Islet of Langerhans (tissue), 1 donor: Measurements from ENCODE around the gene TCERG1L.

Source experiments
- FAIRE-seq: peaks from one replicate; lab custom pipeline; 2011; peaks lifted over from hg19 to GRCh38; lab: Jason Lieb, UNC

Gene TCERG1L

GRCh38 chr10:131226446-131227162 lies 84.9 kb downstream of the TCERG1L start:
- no peak for FAIRE-seq

- FAIRE-seq: no peak
These were observed 87.4 kb downstream of the TCERG1L start for GRCh38 chr10:131224106-131224505.

GRCh38 chr10:131223422-131223821 lies 88.1 kb downstream of the TCERG1L start:
- FAIRE-seq: no peak

- FAIRE-seq: no peak
These were observed 88.5 kb downstream of the TCERG1L start for GRCh38 chr10:131222986-131223385.

GRCh38 chr10:131221632-131222277 lies 89.8 kb downstream of the TCERG1L start:
- FAIRE-seq: no peak

- no peak for FAIRE-seq
These were observed 90.8 kb downstream of the TCERG1L start for GRCh38 chr10:131220601-131221171.

GRCh38 chr10:131219955-131220489 lies 91.5 kb downstream of the TCERG1L start:
- FAIRE-seq: no peak

- no peak for FAIRE-seq
These were observed 92.0 kb downstream of the TCERG1L start for GRCh38 chr10:131219584-131219886.

GRCh38 chr10:131218811-131219583 lies 92.5 kb downstream of the TCERG1L start:
- no peak for FAIRE-seq

GRCh38 chr10:131216681-131217230 lies 94.8 kb downstream of the TCERG1L start:
- FAIRE-seq: no peak

- FAIRE-seq: no peak
These were observed 95.7 kb downstream of the TCERG1L start for GRCh38 chr10:131215776-131216175.

- FAIRE-seq: no peak
These were observed 96.8 kb downstream of the TCERG1L start for GRCh38 chr10:131214521-131215244.

- FAIRE-seq: no peak
These were observed 97.6 kb downstream of the TCERG1L start for GRCh38 chr10:131213741-131214505.

GRCh38 chr10:131212763-131213325 lies 98.7 kb downstream of the TCERG1L start:
- no peak for FAIRE-seq

- no peak for FAIRE-seq
These were observed 99.4 kb downstream of the TCERG1L start for GRCh38 chr10:131211965-131212619.

GRCh38 chr10:131211559-131211958 lies 100.0 kb downstream of the TCERG1L start:
- FAIRE-seq: peak; percentile 69

GRCh38 chr10:131211146-131211545 lies 100.4 kb downstream of the TCERG1L start:
- no peak for FAIRE-seq

GRCh38 chr10:131210181-131210580 lies 101.3 kb downstream of the TCERG1L start:
- FAIRE-seq: no peak

GRCh38 chr10:131207584-131208532 lies 103.7 kb downstream of the TCERG1L start:
- no peak for FAIRE-seq
